ENCODE data around the gene TMEM185B.
A peak's percentile ranks its signal among the peaks of the same experiment; 100 is the strongest.

The TMEM185B gene

DNA sequence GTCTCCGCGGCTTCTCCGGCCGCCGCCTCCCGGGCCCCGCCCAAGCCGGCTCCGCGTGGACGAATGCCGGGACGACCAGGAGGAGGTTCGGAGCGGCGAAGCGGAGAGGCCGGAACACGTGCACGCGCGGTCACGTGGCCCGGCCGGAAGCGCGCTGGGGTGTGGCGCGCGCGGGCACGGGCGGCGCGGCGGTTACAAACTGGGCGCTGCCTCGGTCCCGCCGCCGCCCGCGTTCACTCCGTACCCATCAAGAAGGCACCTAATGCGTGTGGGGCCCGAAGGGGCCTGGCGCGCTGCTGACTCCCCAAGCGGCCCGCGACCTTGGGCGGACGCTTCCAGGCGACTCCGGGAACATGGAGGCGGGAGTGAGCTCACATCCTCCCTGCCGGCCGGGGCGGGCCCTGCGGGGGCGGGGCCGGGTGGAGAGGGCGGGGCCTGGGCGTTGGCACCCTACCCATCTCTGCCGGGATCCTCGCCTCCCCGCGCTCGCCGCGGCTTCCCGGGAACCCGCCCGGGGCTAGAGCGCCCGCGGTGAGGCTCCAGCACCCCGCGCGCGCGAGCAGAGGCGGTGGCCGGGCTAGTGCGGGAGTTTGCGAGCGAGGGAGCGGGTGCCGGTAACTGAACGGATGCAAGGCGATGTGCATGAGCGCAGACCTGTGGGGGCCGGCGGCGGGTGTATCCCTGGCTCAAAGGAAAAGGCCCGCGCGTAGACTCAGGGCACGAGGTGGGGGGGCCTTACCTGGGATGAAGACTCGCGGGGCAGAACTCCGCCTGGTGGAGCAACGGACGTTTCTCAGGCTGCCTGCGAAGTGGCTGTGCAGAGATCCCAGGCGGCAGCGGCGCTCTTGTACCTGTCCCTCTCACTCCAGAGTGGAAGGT is at the start of gene TMEM185B:
TMEM185B (minus strand) TSS at position 367 of the 879 bp plus-strand sequence. CDS start 424 bp downstream, outside the sequence.
- DNase-seq (ENCODE audit: extremely low spot score), result peak; percentile 95
- TF ChIP-seq, protein P1, sequence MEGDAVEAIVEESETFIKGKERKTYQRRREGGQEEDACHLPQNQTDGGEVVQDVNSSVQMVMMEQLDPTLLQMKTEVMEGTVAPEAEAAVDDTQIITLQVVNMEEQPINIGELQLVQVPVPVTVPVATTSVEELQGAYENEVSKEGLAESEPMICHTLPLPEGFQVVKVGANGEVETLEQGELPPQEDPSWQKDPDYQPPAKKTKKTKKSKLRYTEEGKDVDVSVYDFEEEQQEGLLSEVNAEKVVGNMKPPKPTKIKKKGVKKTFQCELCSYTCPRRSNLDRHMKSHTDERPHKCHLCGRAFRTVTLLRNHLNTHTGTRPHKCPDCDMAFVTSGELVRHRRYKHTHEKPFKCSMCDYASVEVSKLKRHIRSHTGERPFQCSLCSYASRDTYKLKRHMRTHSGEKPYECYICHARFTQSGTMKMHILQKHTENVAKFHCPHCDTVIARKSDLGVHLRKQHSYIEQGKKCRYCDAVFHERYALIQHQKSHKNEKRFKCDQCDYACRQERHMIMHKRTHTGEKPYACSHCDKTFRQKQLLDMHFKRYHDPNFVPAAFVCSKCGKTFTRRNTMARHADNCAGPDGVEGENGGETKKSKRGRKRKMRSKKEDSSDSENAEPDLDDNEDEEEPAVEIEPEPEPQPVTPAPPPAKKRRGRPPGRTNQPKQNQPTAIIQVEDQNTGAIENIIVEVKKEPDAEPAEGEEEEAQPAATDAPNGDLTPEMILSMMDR (IDR thresholded peaks at IDR 0.05; ENCODE audit: control extremely low read depth, extremely low read depth, low read depth, missing control alignments), result no peak
- ChIA-PET CTCF (interaction anchor here (1.2 to 3.8 kb wide), 4 partner anchors 9 to 90 kb away, joined by 4 to 19 read pairs (median 8); no protein-coding TSS in a partner anchor), POLR2A (interaction anchor here (0.6 to 1.0 kb wide), 3 partner anchors 8 to 23 kb away, joined by 3 to 4 read pairs (median 4); no protein-coding TSS in a partner anchor)

DNA sequence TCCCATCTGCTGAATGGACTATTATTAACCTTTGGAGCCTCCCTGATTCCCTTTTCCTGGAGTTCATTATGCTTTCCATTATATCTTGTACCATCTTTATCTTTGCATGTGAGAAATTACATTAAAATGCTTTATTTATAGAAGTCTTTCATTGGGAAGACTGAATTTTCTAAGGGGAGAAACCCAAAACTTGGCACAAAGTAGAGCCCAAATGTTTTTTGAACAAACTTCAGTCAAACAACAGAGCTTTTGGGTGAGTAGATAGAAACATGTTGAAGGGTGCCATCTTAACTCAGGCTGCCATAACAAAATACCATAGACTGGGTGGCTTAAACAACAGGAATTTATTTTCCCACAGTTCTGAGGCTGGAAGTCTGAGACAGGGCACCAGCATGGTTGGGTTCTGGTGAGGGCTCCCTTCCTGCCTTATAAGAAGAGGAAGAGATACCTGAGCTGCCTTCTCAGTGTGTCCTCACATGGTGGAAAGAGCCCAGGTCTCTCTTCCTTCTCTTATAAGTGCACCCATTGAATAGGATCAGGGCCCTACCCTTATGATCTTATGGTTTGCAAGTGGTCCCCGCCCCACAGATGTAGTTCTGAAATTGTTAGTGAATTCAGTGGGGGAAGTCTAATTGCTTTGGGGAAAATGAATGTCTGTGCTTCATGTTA is 48.6 kb upstream of the TMEM185B start:
- no peak for DNase-seq (ENCODE audit: extremely low spot score)
- ChIA-PET POLR2A (no interaction called here), CTCF (interaction anchor here (0.9 to 3.2 kb wide), 7 partner anchors 10 to 96 kb away, joined by 3 to 6 read pairs (median 4); no protein-coding TSS in a partner anchor)
- TF ChIP-seq, protein P1 (IDR thresholded peaks at IDR 0.05; ENCODE audit: control extremely low read depth, extremely low read depth, low read depth, missing control alignments), result no peak

DNA sequence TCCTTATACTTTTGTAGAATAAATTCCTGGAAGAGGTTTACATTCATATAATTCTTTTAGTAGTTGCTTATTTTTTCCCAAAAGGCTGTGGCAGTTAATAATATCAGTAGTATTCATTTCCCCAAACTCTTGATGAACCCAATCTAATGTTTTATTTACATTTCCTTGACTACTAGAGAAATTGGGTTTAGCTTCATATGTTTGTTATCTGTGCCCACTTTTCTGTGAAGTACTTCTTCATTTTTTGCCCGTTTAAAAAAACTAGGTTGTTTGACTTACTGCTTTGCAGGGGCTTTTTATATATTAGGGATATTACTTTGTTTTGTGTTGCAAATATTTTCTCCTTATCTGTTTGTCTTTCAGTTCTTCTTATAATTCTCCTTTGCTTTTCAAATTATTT is 46.6 kb upstream of the TMEM185B start:
- POLR2A ChIA-PET, result interaction anchor here (0.5 kb wide), 1 partner anchor 13 kb away, joined by 5 read pairs; no protein-coding TSS in a partner anchor
- CTCF ChIA-PET, result interaction anchor here (0.9 to 3.2 kb wide), 7 partner anchors 8 to 94 kb away, joined by 3 to 6 read pairs (median 4); partner anchors contain the start of gene RALB
- TF ChIP-seq, protein P1 (IDR thresholded peaks at IDR 0.05; ENCODE audit: control extremely low read depth, extremely low read depth, low read depth, missing control alignments), result no peak
- no peak for DNase-seq (ENCODE audit: extremely low spot score)

DNA sequence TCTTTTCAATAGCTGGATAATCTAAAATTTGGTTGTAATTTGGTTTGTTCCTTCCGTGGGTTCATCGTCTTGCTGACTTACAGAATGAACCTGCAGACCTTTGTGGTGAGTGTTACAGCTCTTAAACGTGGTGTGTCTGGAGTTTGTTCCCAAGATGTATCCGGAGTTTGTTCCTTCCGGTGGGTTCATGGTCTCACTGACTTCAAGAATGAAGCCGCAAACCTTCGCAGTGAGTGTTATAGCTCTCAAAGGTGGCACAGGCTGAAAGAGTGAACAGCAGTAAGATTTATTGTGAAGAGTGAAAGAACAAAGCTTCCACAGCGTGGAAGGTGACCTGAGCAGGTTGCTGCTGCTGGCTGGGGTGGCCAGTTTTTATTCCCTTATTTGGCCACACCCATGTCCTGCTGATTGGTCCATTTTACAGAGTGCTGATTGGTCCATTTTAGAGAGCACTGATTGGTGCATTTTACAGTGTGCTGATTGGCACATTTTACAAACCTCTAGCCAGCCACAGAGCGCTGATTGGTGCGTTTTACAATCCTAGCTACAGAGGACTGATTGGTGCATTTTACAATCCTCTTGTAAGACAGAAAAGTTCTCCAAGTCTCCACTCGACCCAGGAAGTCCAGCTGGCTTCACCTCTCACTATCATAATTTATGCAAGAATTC is 46.0 kb upstream of the TMEM185B start:
- DNase-seq (ENCODE audit: extremely low spot score), result no peak
- POLR2A ChIA-PET, result no interaction called here
- CTCF ChIA-PET, result interaction anchor here (0.9 to 3.2 kb wide), 6 partner anchors 8 to 44 kb away, joined by 3 to 6 read pairs (median 4); partner anchors contain the start of gene RALB
- TF ChIP-seq, protein P1 (IDR thresholded peaks at IDR 0.05; ENCODE audit: control extremely low read depth, extremely low read depth, low read depth, missing control alignments), result no peak

DNA sequence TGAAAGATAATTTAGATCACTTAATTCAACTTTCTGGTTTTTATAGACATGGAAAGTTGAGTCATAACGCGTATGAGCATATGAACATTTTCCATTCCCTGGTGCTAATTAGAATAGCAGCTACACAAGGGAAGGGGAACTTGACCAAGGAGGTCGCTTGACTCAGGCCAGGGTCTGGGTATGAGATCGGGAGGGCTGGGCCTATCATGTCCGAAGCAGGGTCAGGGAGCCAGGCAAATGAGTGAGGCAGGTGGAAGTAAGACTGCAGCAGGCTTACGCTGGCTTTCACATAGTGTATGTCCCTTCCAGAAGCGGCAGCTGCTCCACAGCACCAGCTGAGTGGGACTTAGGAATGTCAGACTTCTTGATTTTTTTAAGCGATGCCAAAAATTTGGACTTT is 44.1 kb upstream of the TMEM185B start:
- no peak for DNase-seq (ENCODE audit: extremely low spot score)
- CTCF ChIA-PET, result interaction anchor here (1.4 to 1.9 kb wide), 2 partner anchors 12 to 13 kb away, joined by 4 to 7 read pairs; no protein-coding TSS in a partner anchor
- POLR2A ChIA-PET, result no interaction called here
- TF ChIP-seq, protein P1 (IDR thresholded peaks at IDR 0.05; ENCODE audit: control extremely low read depth, extremely low read depth, low read depth, missing control alignments), result no peak

DNA sequence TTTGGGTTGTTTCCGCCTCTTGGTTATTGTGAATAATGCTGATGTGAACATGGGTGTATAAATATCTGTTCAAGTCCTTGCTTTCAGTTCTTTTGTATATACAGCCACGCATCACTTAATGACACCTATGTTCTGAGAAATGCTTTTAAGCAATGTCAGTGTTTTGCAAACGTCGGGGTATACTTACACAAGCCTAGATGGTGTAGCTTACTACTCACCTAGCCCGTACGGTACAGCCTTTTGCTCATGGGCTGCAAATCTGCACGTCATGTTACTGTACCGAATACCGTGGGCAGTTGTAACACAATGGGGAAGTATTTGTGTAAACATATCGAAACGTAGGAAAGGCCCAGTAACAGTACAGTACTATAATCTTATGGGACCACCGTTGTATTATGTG is 41.8 kb upstream of the TMEM185B start:
- POLR2A ChIA-PET, result no interaction called here
- TF ChIP-seq, protein P1 (IDR thresholded peaks at IDR 0.05; ENCODE audit: control extremely low read depth, extremely low read depth, low read depth, missing control alignments), result no peak
- DNase-seq (ENCODE audit: extremely low spot score), result no peak
- CTCF ChIA-PET, result interaction anchor here (0.7 to 3.1 kb wide), 7 partner anchors 8 to 47 kb away, joined by 3 to 14 read pairs (median 4); partner anchors contain the start of gene RALB

Measured in GM10248 (cell line).